ENCODE results near the gene CFAP299.

DNA sequence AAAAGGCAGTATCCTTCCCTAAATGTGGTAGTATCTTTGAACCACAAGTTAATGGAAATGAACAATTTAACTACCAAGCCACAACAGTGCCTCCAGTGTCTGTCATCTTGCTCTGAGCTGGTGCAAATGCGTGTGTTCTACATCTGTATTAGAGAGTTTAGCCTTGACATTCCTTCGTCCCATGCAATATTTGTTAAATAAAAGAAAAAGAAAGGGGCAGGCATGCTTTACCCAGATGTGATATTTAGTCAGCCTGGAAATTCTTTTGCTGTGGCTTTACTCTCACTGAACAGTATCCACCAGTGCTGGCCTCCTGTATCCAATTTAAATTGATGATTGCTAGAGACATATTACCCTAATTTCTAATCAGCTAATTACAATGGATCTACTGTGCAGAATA, 310.5 kb downstream of the CFAP299 start:
- no peak for TF ChIP-seq POLR2A (IDR thresholded peaks at IDR 0.05)
- TF ChIP-seq, protein P1, sequence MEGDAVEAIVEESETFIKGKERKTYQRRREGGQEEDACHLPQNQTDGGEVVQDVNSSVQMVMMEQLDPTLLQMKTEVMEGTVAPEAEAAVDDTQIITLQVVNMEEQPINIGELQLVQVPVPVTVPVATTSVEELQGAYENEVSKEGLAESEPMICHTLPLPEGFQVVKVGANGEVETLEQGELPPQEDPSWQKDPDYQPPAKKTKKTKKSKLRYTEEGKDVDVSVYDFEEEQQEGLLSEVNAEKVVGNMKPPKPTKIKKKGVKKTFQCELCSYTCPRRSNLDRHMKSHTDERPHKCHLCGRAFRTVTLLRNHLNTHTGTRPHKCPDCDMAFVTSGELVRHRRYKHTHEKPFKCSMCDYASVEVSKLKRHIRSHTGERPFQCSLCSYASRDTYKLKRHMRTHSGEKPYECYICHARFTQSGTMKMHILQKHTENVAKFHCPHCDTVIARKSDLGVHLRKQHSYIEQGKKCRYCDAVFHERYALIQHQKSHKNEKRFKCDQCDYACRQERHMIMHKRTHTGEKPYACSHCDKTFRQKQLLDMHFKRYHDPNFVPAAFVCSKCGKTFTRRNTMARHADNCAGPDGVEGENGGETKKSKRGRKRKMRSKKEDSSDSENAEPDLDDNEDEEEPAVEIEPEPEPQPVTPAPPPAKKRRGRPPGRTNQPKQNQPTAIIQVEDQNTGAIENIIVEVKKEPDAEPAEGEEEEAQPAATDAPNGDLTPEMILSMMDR (IDR thresholded peaks at IDR 0.05): no peak

Measured in right lobe of liver (tissue), 4 donors.